BE2C (cell line): Measurements from ENCODE around the gene PFDN1.

Experiments used
- DNase-seq: peaks from one replicate; pipeline ENCODE4 v3.0.0-alpha.2; 2020
- H3K27me3 ChIP-seq: fragments of 250-450 bp; sonication (Bioruptor Pico); 2 replicates; pipeline ENCODE4 v1.5.1; 2020; ENCODE audit warnings: mild to moderate bottlenecking
- H3K36me3 ChIP-seq: fragments of 250-450 bp; sonication (Bioruptor Pico); 2 replicates; pipeline ENCODE4 v1.5.1; 2020; ENCODE audit warnings: mild to moderate bottlenecking
- H3K4me1 ChIP-seq: fragments of 250-450 bp; sonication (Bioruptor Pico); 2 replicates; pipeline ENCODE4 v1.5.1; 2020
- H3K4me3 ChIP-seq: 2 replicates; pipeline ENCODE4 v1.5.1; 2011; ENCODE audit warnings: low read depth, low read length
- H3K9me3 ChIP-seq: fragments of 250-450 bp; sonication (Bioruptor Pico); 2 replicates; pipeline ENCODE4 v1.5.1; 2020
- CTCF ChIP-seq: IDR thresholded peaks from 2 replicates; pipeline ENCODE4 v1.5.1; 2012; ENCODE audit warnings: mild to moderate bottlenecking, low read depth, low read length

PFDN1 gene

GRCh38 chr5:140309706-140310249 lies 6.9 kb upstream of the PFDN1 start:
- Histone ChIP-seq H3K4me1 (no peaks in the 10 kb centered on the region), H3K4me3 (no peak overlapping the region), H3K9me3 (no peaks in the 10 kb centered on the region), H3K36me3 (no peaks in the 10 kb centered on the region), H3K27me3 (no peaks in the 10 kb centered on the region)
- no peak for DNase-seq
- no peak for TF ChIP-seq CTCF

- H3K36me3 ChIP-seq: no peaks in the 10 kb centered on the region; the same call in 1 of the 2 replicates
- no peak for TF ChIP-seq CTCF
- DNase-seq: no peak
- H3K9me3 ChIP-seq: no peaks in the 10 kb centered on the region
- H3K27me3 ChIP-seq: no peaks in the 10 kb centered on the region
- peaks cover 5% of the 10 kb centered on the region; the same call in 1 of the 2 replicates for H3K4me1 ChIP-seq
- H3K4me3 ChIP-seq: no peak overlapping the region
Measured at GRCh38 chr5:140305471-140305870, 2.6 kb upstream of the PFDN1 start.

GRCh38 chr5:140303966-140304365 lies 1.1 kb upstream of the PFDN1 start:
- no peak for DNase-seq
- no peaks in the 10 kb centered on the region for H3K9me3 ChIP-seq
- H3K27me3 ChIP-seq: no peaks in the 10 kb centered on the region
- no peak overlapping the region for H3K4me3 ChIP-seq
- TF ChIP-seq CTCF: no peak
- peaks cover 5% of the 10 kb centered on the region; the same call in 1 of the 2 replicates for H3K4me1 ChIP-seq
- peaks cover 5% of the 10 kb centered on the region; the same call in 1 of the 2 replicates for H3K36me3 ChIP-seq

- Histone ChIP-seq H3K9me3 (no peaks in the 10 kb centered on the region), H3K27me3 (no peaks in the 10 kb centered on the region), H3K4me3 (no peak overlapping the region), H3K4me1 (peaks cover 17% of the 10 kb centered on the region), H3K36me3 (peaks cover 5% of the 10 kb centered on the region; the same call in 1 of the 2 replicates)
- no peak for TF ChIP-seq CTCF
- no peak for DNase-seq
Measured at GRCh38 chr5:140301136-140301535, 1.8 kb downstream of the PFDN1 start.

GRCh38 chr5:140299056-140299455 lies 3.8 kb downstream of the PFDN1 start:
- H3K9me3 ChIP-seq: no peaks in the 10 kb centered on the region
- peaks cover 21% of the 10 kb centered on the region for H3K4me1 ChIP-seq
- peaks cover 5% of the 10 kb centered on the region; the same call in 1 of the 2 replicates for H3K36me3 ChIP-seq
- DNase-seq: no peak
- H3K27me3 ChIP-seq: no peaks in the 10 kb centered on the region
- TF ChIP-seq CTCF: no peak
- H3K4me3 ChIP-seq: no peak overlapping the region

- no peaks in the 10 kb centered on the region for H3K27me3 ChIP-seq
- no peak overlapping the region for H3K4me3 ChIP-seq
- TF ChIP-seq CTCF: no peak
- peaks cover 5% of the 10 kb centered on the region; the same call in 1 of the 2 replicates for H3K36me3 ChIP-seq
- DNase-seq: no peak
- H3K9me3 ChIP-seq: no peaks in the 10 kb centered on the region
- H3K4me1 ChIP-seq: peaks cover 21% of the 10 kb centered on the region
Measured at GRCh38 chr5:140298183-140298601, 4.7 kb downstream of the PFDN1 start.
